SKM-1 treated with dmso at 0.1 percent for 144 hours (cell line): ENCODE data around the gene MIF.

Experiments used
- DNase-seq: peaks from one replicate; lab custom pipeline; 2025; ENCODE audit not compliant: unreplicated experiment; lab: John Stamatoyannopoulos, UW

The MIF gene

DNA sequence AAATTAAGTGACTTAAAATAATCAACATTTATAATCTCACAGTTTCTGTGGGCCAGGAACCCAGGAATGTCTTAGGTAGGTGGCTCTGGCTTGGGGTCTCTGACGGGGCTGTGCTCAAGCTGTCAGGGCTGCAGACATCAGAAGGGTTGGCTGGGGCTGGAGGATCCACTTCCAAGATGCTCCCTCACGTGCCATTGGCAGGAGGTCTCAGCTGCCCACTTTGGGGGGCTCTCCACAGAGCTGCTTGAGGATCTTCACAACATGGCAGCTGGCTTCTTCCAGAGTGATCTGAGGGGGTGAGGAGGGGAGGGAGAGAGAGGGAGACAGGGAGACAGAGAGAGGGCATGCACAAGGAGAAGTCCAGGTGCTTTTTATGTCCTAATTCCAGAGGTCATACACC lies 18.4 kb upstream of the MIF start:
- no peak for DNase-seq

DNA sequence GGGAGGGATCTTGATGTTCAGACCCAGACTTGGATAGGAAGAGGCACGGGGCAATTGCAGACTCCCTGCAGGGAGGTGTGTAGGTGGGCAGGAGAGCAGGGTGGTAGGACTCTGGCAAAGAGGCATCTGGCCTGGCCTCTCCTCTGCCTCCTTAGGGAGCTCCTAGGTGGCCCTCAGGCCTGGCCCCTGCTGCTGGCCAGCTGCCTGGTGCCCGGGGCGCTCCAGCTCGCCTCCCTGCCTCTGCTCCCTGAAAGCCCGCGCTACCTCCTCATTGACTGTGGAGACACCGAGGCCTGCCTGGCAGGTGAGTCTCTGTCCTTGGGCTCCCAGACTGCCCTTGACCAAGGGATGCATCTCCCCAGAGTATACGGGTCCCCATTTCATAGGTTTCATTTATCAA lies 16.6 kb upstream of the MIF start:
- no peak for DNase-seq

DNA sequence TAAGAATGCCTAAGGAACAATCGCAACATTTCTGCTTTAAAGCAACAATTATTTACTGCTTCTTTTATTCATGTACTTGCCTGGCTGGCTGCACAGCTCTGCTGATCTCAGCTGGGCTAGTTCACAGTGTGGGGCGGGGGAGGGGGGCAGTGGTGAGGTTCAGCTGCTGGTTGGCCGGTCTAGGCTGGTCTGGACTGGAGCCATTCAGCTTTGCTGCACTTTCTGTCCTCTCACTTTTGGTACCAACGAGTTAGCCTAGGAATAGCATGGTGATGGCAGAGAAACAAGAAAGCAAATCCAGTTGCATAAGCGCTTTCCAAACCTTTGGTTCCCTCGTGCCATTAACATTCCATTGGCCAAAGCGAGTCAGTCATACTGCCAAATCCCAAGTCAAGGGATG lies 16.0 kb upstream of the MIF start:
- no peak for DNase-seq

DNA sequence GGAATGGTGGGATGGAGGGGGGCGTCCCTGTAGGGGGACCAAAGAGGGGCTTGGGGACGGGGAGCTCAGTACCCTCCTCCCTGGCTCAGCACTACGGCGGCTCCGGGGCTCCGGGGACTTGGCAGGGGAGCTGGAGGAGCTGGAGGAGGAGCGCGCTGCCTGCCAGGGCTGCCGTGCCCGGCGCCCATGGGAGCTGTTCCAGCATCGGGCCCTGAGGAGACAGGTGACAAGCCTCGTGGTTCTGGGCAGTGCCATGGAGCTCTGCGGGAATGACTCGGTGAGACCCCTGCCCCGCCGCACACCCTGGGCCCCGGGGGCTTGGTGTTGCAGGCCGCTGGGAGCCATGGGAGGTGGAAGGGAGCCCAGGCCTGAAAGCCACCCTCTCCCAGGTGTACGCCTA lies 11.8 kb upstream of the MIF start:
- no peak for DNase-seq

DNA sequence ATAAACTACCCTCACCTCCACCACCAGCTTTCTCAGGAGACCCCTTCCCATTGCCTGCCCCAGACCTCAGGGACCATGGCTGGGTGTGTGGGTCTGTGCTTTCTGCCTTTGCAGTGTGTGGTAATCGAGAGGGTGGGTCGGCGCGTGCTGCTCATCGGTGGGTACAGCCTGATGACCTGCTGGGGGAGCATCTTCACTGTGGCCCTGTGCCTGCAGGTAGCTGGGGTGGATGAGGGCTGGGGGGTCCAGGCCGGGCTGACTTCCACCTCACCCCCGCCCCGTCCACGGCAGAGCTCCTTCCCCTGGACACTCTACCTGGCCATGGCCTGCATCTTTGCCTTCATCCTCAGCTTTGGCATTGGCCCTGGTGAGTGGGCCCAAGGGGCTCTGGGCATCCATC lies 10.5 kb upstream of the MIF start:
- no peak for DNase-seq

DNA sequence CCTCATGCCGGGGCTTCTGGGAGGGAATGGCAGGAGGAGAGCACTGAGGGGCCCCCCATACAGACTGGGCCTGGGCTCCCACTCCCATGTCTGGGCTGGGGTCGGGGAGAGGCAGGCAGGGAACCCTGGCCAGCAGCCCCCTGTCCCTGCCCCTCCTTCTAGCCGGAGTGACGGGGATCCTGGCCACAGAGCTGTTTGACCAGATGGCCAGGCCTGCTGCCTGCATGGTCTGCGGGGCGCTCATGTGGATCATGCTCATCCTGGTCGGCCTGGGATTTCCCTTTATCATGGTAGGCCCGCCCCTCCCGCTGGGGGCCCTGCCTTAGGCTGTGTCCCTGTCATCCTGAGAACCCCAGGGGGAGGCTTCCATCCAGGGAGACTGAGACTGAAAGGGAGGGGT lies 10.0 kb upstream of the MIF start:
- no peak for DNase-seq

DNA sequence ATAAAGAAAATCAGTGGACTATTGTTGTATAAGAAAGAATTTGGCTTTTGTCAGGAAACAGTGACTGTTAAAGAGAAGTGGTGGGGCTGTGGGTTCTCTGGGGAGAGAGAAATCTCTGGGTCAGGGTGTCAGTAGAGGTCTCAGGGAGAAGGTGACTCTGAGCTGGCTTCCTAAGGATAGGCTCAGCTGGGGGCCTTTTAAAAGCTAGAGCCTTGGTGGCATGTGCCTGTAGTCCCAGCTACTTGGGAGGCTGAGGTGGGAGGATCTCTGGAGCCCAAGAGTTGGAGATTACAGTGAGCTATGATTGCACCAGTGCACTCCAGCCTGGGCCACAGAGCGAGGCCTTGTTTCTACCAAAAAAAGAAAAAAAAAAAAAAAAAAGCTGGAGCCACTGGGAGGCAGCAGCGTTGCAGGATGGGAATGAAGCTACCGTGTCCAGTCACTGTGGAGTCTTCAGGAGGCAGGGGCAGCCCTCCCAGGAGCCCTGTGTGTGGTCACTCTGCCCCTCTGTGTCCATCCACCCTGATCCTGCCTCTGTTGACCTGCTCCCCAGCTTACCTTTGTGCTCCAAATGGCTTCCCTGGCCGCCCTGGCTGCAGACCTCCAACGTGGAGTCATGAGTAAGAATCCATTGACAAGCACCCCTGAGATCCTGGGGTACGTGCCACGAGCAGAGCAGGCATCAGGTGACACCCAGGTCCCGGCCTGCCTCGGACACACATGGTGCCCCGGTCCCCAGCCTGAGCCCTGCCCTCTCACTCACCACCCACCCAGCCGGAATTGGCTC lies 5.4 kb upstream of the MIF start:
- no peak for DNase-seq

DNA sequence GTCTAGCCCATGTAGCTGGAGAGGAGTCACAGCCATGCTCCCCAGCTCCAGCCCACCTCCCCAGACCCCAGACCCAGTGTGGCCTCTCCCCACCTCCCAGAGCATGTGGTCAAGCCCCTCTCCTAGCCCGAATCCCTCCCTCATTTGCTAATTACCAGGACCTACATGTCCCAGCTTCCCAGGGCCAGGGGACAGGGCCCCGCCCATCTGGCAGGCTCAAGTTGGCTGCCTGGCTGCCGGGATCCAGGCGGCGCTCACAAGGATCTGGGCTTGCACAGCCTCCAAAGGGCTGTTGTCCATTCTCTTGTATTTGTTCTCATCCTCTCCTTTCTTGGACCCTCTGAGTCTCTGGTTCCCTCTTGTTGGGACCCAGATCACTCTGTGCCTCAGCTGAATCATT lies 4.6 kb upstream of the MIF start:
- DNase-seq, result no peak

DNA sequence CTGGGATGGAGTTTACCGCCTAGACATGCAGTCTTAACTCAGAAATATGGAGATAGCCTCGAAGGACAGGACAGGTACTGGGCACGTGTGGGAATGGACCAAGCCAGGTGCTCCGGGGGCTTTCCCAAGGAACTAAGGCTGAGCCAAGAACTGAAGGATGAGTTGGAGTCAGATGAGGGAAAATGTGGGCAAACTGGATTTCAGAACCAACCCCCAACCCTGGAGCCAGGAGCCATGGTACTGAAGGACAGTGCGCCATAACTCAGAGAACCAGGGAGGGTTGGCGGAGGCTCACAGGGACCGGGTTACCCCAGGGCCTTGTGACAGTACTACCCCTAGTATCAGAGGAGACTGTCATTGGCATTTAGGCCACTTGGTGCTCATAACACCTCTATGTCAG lies 2.5 kb upstream of the MIF start:
- DNase-seq, result no peak

DNA sequence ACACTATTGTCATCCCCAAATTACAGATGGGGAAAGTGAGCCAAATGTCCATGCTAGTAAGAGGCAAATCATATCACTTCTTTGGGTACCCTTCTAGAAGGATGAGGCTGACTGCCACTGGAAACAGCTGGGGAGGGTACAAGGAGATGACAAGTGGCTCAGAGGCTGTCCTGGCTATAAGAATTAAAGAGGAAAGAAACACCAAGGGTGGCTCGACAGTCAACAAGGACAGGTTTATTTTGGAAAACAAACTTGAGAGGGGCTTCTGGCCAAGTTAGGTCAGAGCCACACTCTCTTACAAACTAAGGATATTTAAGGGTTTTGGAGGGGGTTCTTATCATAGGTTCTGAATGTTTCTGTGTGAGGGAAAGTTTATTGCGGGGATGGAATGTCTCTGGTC lies 2.1 kb upstream of the MIF start:
- no peak for DNase-seq

DNA sequence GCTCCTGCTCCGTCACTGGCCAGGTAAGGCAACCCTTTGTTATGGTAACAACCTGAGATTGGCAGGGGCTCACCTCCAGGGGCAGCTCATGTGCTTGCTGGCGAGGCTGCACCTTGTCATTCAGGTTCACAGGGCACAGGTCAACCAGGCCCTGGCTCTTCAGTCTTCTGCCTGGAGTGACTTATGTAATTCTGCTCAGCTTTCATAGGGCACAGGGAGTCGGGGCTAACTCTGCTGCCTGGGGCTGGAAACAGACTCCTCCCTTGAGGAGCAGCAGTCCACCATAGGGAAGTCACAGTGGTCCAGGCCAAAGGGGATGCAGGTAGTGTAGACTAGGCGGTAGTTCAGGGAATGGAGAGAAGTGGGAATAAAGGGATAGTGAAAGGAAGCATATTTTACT lies 1.5 kb upstream of the MIF start:
- no peak for DNase-seq

DNA sequence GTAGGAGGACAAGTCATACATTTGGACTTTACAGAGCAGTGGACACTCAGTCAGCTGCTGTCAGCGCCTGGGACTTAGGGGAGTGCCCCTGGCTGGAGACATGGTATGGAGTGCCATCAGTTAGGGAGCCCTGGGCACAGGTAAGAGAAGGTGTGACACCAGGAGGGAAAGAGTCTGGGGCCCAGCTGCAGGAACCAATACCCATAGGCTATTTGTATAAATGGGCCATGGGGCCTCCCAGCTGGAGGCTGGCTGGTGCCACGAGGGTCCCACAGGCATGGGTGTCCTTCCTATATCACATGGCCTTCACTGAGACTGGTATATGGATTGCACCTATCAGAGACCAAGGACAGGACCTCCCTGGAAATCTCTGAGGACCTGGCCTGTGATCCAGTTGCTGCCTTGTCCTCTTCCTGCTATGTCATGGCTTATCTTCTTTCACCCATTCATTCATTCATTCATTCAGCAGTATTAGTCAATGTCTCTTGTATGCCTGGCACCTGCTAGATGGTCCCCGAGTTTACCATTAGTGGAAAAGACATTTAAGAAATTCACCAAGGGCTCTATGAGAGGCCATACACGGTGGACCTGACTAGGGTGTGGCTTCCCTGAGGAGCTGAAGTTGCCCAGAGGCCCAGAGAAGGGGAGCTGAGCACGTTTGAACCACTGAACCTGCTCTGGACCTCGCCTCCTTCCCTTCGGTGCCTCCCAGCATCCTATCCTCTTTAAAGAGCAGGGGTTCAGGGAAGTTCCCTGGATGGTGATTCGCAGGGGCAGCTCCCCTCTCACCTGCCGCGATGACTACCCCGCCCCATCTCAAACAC lies 850 bp upstream of the MIF start:
- DNase-seq, result no peak

DNA sequence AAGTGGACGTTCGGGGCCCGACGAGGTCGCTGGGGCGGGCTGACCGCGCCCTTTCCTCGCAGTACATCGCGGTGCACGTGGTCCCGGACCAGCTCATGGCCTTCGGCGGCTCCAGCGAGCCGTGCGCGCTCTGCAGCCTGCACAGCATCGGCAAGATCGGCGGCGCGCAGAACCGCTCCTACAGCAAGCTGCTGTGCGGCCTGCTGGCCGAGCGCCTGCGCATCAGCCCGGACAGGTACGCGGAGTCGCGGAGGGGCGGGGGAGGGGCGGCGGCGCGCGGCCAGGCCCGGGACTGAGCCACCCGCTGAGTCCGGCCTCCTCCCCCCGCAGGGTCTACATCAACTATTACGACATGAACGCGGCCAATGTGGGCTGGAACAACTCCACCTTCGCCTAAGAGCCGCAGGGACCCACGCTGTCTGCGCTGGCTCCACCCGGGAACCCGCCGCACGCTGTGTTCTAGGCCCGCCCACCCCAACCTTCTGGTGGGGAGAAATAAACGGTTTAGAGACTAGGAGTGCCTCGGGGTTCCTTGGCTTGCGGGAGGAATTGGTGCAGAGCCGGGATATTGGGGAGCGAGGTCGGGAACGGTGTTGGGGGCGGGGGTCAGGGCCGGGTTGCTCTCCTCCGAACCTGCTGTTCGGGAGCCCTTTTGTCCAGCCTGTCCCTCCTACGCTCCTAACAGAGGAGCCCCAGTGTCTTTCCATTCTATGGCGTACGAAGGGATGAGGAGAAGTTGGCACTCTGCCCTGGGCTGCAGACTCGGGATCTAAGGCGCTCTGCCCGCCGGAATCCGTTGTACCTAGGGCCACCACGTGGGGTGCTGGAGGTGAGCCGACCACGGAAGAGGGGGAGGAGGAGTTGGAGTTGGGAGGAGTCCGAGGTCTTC lies 771 bp downstream of the MIF start:
- DNase-seq, result peak; percentile 77

DNA sequence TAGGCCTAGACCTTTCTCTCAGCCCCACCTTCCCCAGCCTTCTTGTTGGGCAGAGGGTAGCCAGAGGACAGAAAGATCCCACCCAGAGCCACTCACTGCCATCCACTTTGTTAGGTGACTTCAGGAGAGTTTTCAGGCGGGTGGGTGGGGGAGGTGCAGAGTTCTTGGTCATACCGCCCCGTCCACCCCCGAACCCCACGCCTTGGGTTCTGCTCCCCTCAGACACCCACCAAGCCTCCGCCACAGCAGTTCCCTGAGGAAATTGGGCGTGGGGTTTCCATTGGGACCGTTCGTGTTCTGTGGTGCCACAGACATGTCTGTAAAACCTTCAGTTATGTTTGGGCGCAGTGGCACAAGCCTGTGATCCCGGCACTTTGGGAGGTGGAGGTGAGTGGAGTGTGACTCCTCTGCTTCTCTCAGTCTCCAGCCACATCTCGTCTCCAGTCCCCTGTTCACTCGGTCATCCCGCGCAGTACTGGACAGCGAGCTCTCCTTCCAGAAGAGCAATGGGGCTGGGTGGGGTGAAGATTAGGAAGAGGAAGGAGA lies 1.5 kb downstream of the MIF start:
- no peak for DNase-seq

DNA sequence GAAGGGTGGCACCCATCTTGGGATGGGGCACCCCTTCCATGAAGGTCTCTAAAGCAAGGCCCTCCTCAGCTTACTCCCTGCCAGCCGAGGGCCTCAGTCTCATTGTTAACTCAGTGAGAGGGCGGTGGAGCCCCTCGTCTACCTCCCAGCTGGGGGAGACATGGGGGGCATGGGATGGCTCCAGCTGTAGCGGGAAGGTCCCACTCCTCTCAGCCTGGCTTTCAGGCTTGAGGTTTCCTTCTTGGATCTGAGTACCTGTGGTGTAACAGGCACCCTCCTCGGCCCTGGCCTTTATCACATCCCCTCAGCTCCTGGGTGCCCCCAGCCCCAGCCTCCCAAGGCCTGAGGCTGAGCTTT lies 2.0 kb downstream of the MIF start:
- DNase-seq, result no peak

DNA sequence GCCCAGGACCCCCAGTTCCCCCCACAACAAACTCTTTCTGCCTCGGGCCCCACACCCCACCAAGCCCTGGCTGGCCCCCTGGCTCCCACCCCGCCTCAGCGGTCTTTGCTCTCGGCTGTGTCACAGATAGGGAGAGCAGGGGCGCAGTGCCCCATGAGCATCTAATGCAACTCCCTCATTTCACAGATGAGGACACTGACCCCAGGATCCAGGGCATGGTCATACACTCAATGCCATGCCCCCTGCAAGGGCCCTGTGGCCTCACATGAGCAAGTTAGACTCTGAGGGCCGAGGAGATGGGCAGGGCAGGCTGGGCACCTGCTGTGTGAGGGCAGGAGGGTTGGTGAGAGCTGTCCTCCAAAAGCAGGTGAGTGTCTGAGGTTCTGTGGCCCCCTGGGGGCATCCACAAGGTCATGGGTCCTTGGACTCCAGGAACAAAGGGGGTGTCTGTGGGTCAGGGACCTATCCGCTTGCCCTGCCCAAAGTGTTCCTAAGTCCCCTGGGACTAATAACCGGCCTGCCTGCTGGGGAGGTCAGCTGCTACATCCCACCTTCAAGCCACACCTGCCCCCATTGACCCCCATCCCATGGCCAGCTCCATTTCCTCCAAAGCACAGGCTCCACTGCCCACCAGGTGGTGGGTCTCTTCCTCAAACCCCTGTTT lies 2.5 kb downstream of the MIF start:
- no peak for DNase-seq

DNA sequence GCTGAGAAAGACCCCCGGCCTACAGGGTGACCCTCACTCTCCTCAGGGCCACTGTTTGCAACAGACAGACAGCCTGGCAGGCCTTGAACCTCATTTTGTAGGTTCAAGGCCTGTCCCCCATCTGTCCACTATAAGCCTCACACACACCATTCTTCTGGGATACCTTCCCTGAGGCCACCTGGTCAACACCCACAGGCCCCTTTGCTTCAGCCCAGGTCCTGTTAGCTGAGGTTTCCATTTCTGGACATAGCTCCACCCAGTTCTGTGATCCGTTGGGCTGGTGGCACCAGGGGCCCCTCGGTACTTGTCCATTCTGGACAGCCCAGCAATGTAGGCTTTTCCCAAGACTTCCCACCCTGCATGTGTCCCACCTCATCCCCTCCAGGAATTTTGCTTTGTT lies 3.1 kb downstream of the MIF start:
- no peak for DNase-seq

DNA sequence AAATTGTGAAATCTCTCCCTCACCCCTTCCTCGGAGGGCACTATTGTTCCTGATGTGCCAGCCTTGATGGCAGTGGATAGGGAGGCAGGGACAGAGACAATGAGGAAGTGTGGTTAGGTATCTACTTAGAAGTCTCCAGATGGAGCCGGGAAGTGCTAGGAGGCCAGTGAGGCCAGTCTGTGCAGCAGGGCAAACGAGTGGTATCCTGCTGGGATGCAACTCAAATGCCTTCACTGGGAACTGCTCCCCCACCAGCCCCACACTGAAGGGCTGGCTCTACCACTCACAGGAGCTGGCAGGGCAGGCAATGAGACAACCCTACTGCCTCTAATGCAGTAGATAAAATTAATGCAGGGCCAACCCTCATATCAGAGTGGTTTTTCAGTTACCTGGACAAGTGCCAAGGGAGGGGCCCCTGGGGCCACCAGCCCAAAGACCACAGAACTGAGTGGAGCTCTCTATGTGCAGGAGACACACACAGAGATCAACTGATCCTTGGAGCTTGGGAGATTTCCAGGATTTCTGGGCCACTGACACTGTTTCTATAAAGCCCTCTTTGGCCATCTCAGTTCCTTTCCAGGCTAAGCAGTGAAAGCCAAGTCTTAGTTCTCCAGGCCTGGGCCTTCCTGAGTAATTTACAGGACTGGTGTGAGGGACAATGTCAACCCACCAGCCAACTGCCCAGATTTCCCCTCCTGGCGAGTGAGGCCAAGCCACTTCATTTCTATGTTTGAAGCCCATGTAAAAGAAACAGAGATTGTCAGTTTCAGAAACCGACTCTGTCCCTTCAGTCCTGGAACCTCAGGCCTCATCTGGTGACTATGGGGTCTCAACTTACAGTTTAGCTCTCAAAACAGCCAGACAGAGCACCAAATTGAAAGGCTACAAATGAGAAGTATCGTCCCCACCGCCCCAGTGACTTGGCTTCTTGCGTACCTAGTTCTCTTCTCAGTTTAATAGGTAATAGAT lies 4.1 kb downstream of the MIF start:
- peak; percentile 46 for DNase-seq

DNA sequence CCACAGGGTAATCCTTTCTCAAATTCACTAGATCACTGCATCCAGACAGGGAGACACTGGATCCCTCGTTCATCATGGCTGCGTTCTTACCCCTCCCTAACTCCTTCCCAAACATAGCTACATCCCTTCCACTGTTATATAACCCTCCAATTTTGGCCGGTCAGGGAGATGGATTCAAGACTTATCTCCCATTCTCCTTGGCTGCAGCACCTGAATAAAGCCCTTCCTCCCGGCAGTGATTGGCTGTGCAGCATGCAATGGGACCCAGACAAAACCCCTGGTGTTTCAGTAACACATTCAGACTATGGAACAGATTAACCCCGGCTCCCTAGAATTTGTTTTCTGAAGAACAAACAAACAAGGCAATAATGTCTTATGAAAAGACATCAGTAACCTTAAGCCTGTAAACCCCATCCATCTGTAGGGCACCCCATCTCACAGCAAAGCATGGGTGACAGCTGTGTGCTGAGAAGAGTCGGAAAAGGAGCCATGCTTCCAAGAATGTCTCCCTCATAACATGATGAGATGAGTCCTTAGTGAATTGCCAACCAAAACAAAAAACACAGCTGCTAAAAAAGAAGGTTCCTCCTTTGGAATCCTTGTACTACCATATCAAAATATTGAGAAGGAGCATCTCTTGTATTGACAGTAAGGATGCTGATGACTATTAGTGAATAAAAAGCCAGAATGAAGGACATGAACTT lies 5.0 kb downstream of the MIF start:
- DNase-seq, result no peak
